ENCODE results near the gene CHRNA4.

Gene CHRNA4

GRCh38 chr20:63331741-63332400, 29.3 kb downstream of the CHRNA4 start:
- no peak for DNase-seq

GRCh38 chr20:63330940-63331339, 30.2 kb downstream of the CHRNA4 start:
- no peak for DNase-seq

- DNase-seq, result no peak
Observed at GRCh38 chr20:63330084-63330760, 30.9 kb downstream of the CHRNA4 start.

GRCh38 chr20:63329331-63330083, 31.6 kb downstream of the CHRNA4 start:
- no peak for DNase-seq

- DNase-seq, result no peak
Observed at GRCh38 chr20:63328718-63329275, 32.4 kb downstream of the CHRNA4 start.

- no peak for DNase-seq
Observed at GRCh38 chr20:63328026-63328700, 33.0 kb downstream of the CHRNA4 start.

GRCh38 chr20:63327231-63327745, 33.9 kb downstream of the CHRNA4 start:
- DNase-seq, result no peak

GRCh38 chr20:63326314-63327230, 34.6 kb downstream of the CHRNA4 start:
- no peak for DNase-seq

- DNase-seq, result no peak
Observed at GRCh38 chr20:63325554-63326313, 35.4 kb downstream of the CHRNA4 start.

- no peak for DNase-seq
Observed at GRCh38 chr20:63325021-63325471, 36.1 kb downstream of the CHRNA4 start.

- no peak for DNase-seq
Observed at GRCh38 chr20:63323357-63323981, 37.7 kb downstream of the CHRNA4 start.

GRCh38 chr20:63322933-63323273, 38.2 kb downstream of the CHRNA4 start:
- DNase-seq, result no peak

- DNase-seq, result no peak
Observed at GRCh38 chr20:63322146-63322932, 38.8 kb downstream of the CHRNA4 start.

- no peak for DNase-seq
Observed at GRCh38 chr20:63321148-63321831, 39.9 kb downstream of the CHRNA4 start.

- no peak for DNase-seq
Observed at GRCh38 chr20:63320616-63321147, 40.5 kb downstream of the CHRNA4 start.

GRCh38 chr20:63320041-63320511, 41.1 kb downstream of the CHRNA4 start:
- no peak for DNase-seq

- DNase-seq, result no peak
Observed at GRCh38 chr20:63319164-63320040, 41.7 kb downstream of the CHRNA4 start.

Data from NCI-H1436 treated with DMSO at 0.1 percent for 48 hours (cell line).